Measurements from ENCODE around the gene MSH2. TPM values are rescaled to one million over a fixed set of nuclear protein-coding genes. Genes with fewer than 3 reads are reported as not detected.

Gene MSH2
- total and polyA plus RNA-seq, 8 donors: 3.1 to 31.5 (median 7.2) TPM

DNA sequence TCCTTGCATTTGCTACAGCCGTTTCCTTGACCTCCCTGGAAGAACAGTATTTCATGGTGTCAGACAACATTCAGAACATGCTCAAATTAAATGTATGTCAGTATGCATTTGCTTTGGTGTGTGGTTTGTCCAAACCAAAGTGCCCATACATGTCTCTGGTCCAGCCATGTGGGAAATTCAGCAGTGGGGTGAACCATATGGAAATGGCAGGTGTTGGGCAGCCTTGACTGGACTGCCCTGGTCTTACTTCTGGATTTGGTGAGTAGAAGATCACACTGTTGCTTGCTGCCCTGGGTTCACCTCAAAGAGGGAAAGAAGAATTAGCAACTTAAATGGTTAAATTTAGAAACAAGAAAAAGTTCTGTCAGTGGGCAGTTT, 84.5 kb downstream of the MSH2 start:
- Histone ChIP-seq H3K27me3 (no peaks in the 10 kb centered on the region), H3K4me1 (no peaks in the 10 kb centered on the region), H3K36me3 (peaks cover 0 to 24% (median 20%) of the 10 kb centered on the region in 4 donors), H3K4me3 (no peak overlapping the region), H3K27ac (no peak overlapping the region), H3K9me3 (no peaks in the 10 kb centered on the region)
- intact Hi-C loops (cut with DNase I; ENCODE audit: low total_unique reads): no loop called here
- WGBS, 5 donors: 56 to 78% (median 64%) methylated on average over 1 of the region's 1 CpG
- DNase-seq: no peak
- TF ChIP-seq POLR2AphosphoS5 (IDR thresholded peaks at IDR 0.05): no peak
- TF ChIP-seq POLR2A (IDR thresholded peaks at IDR 0.05): no peak
- no peak for TF ChIP-seq EP300 (IDR thresholded peaks at IDR 0.05)
- TF ChIP-seq, protein P1, sequence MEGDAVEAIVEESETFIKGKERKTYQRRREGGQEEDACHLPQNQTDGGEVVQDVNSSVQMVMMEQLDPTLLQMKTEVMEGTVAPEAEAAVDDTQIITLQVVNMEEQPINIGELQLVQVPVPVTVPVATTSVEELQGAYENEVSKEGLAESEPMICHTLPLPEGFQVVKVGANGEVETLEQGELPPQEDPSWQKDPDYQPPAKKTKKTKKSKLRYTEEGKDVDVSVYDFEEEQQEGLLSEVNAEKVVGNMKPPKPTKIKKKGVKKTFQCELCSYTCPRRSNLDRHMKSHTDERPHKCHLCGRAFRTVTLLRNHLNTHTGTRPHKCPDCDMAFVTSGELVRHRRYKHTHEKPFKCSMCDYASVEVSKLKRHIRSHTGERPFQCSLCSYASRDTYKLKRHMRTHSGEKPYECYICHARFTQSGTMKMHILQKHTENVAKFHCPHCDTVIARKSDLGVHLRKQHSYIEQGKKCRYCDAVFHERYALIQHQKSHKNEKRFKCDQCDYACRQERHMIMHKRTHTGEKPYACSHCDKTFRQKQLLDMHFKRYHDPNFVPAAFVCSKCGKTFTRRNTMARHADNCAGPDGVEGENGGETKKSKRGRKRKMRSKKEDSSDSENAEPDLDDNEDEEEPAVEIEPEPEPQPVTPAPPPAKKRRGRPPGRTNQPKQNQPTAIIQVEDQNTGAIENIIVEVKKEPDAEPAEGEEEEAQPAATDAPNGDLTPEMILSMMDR (IDR thresholded peaks at IDR 0.05): no peak

DNA sequence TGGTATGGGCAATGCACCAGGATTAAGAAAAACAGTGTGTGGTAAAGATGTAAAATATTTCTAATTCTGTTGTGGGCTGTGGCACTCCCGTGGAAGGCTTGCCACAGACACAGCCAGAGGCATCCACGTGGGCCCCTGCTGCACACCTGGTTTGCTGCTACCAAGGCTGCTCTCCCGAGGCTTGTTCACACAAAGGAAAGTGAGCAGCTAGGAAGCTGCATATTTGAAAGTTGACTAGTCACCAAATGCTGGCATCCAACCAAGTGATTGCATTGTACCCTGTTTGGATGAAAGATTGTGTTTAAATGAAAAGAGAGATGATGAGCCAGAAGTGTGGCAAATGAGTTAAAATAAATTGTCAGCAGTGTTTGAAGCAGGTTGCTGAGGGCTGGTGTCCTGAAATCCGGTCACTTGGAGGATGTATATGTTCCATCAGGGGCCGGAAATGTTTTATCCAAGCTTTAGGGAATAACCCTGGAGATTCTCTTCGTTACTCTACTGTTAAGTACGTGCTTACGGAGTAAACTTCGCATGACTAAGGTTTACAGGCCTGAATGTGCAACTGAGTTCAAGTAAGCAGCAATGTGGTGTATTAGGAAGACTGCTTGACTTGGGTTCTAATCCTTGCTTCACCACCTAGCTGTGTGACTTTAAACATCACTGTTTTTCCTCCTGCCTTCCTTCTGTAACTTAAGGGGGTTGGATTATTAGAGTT, 86.1 kb downstream of the MSH2 start:
- H3K4me1 ChIP-seq: no peaks in the 10 kb centered on the region

DNA sequence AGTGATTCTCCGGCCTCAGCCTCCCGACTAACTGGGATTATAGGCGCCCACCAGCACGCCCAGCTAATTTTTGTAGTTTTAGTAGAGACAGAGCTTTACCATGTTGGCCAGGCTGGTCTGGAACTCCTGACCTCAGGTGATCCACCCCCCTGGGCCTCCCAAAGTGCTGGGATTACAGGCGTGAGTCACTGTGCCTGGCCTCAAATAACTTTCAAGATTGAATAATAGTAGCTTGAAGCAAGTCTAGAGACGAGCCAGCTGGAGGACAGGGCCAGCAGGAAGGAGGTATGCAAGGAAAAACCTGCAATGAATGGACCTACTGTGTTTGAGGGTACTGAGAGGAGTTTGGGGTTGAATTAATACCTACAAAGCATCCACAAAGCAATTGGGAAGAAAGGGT, 87.5 kb downstream of the MSH2 start:
- no peak overlapping the region for H3K4me3 ChIP-seq
- WGBS, 5 donors: 83 to 93% (median 87%) methylated on average over 6 of the region's 6 CpGs
- no peak for TF ChIP-seq EP300 (IDR thresholded peaks at IDR 0.05)
- TF ChIP-seq, protein P1 (IDR thresholded peaks at IDR 0.05): no peak
- no peak for TF ChIP-seq POLR2A (IDR thresholded peaks at IDR 0.05)
- no peak for TF ChIP-seq POLR2AphosphoS5 (IDR thresholded peaks at IDR 0.05)

More for the DNA sequence above, 86.1 kb downstream of the MSH2 start:
- H3K27me3 ChIP-seq: no peaks in the 10 kb centered on the region
- peak in 1 of 2 donors; percentile 11 for DNase-seq
- no peak overlapping the region for H3K4me3 ChIP-seq
- H3K36me3 ChIP-seq: peaks cover 0 to 9% (median 8%) of the 10 kb centered on the region in 4 donors
- TF ChIP-seq, protein P1 (IDR thresholded peaks at IDR 0.05): no peak
- no peak for TF ChIP-seq POLR2A (IDR thresholded peaks at IDR 0.05)
- no peak for TF ChIP-seq EP300 (IDR thresholded peaks at IDR 0.05)
- no peak for TF ChIP-seq POLR2AphosphoS5 (IDR thresholded peaks at IDR 0.05)
- H3K9me3 ChIP-seq: no peaks in the 10 kb centered on the region
- 57 to 71% (median 67%) methylated on average over 9 of the region's 9 CpGs for WGBS, 5 donors
- intact Hi-C loops (cut with DNase I; ENCODE audit: low total_unique reads): no loop called here
- H3K27ac ChIP-seq: no peak overlapping the region

DNA sequence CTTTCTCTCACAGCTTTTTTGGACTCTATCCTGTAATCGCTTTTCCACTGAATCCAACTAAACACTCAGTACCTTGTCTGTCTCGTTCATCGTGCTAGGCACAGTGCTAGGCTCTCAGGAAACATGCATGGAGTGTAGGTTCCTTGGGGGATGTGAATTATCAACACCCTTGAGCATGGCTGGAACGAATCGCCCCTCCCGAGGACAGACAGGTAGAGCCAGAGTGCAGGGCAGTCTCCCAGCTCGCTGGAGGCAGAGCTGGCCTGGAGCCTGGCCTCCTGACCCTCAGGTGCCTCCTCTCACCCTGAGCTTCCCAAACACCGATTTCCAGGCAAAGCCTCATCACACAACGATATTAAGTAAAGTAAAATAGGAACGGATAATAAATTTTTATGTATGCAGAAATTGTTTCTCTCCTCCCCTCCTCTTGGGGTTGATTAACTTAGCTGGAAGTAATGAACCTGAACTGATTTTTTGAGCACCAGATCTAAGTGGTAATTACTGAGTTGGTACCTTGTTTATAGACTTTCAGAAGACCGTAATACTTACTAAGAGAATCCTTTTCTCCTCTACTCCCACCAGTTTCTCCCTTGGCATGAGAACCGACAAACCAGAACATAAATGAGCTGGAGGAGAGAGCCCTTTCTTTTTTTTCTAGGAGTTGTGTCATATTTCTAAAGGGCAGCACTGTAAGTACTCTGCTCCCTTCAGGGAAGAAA, 90.5 kb downstream of the MSH2 start:
- intact Hi-C loops (cut with DNase I; ENCODE audit: low total_unique reads): no loop called here
- DNase-seq: no peak

More for the DNA sequence above, 87.5 kb downstream of the MSH2 start:
- Histone ChIP-seq H3K27me3 (no peaks in the 10 kb centered on the region), H3K36me3 (no peaks in the 10 kb centered on the region), H3K27ac (no peak overlapping the region), H3K9me3 (no peaks in the 10 kb centered on the region), H3K4me1 (no peaks in the 10 kb centered on the region)
- no peak for DNase-seq
- intact Hi-C loops (cut with DNase I; ENCODE audit: low total_unique reads): no loop called here

More for the DNA sequence above, 90.5 kb downstream of the MSH2 start:
- Histone ChIP-seq H3K9me3 (no peaks in the 10 kb centered on the region), H3K27me3 (no peaks in the 10 kb centered on the region), H3K27ac (no peak overlapping the region), H3K4me1 (no peaks in the 10 kb centered on the region), H3K4me3 (no peak overlapping the region), H3K36me3 (no peaks in the 10 kb centered on the region)
- 88 to 95% (median 93%) methylated on average over 12 of the region's 12 CpGs for WGBS, 5 donors
- TF ChIP-seq POLR2A (IDR thresholded peaks at IDR 0.05) (no peak), EP300 (IDR thresholded peaks at IDR 0.05) (no peak)
- TF ChIP-seq, protein P1 (IDR thresholded peaks at IDR 0.05): no peak
